GM18499 (cell line): ENCODE data around the gene POLR2E.

Source experiments
- ATAC-seq: cut with Tn5 transposase; IDR thresholded peaks from one replicate; pipeline ENCODE4 v1.9.1; 2021; ENCODE audit warnings: moderate number of reproducible peaks; ENCODE audit not compliant: insufficient read depth, unreplicated experiment

POLR2E gene

DNA sequence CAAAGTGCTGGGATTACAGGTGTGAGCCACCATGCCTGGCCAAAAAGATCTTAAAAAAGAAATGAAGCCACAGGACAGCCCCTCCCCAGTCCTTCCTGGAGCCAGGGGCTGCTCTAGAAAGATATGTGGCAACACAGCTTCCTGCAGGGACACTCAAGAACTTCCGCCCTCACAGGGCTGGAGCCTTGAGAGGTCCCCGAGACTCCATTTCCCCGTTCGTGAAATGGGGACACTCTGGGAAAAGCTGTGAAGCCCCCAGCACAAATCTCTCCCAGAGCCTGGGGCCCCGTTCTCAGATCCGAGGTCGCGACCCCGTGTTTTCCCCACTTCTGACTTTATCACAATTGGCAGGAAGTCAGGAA lies 6.1 kb upstream of the POLR2E start:
- ATAC-seq = no peak

GRCh38 chr19:1098177-1099051 lies 3.2 kb upstream of the POLR2E start:
- no peak for ATAC-seq

DNA sequence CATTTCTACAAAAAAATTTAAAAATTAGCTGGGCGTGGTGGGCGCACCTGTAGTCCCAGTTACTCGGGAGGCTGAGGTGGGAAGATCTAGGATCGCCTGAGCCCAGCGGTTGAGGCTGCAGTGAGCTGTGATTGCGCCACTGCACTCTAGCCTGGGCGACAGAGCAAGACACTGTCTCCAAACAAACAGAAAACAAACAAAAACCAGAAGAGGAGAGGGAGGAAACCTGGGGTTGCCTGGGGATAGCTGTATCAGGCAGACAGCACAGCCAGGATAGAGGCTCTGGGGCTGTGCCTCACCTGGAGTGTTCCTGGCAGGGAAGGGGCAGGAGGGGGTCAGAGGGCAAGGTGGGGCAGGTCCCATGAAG lies 2.6 kb upstream of the POLR2E start:
- ATAC-seq = no peak

DNA sequence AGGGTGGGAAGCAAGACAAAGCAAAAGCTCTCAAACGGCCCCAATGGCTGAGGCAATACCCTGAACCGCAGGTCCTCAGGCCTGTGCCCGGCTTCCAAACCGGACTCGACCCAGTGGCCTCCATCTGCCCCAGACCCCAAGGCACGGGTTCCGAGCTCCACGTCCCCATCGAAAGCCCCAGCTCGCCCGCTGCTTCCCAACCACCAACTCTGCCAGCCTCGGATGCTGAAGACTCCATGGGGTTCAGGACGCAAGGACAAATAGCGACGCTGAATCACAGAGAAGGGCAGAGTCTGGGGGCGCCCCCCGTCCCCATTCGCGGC lies 559 bp downstream of the POLR2E start:
- no peak for ATAC-seq

GRCh38 chr19:1093811-1094553 lies 1.2 kb downstream of the POLR2E start:
- ATAC-seq = no peak

DNA sequence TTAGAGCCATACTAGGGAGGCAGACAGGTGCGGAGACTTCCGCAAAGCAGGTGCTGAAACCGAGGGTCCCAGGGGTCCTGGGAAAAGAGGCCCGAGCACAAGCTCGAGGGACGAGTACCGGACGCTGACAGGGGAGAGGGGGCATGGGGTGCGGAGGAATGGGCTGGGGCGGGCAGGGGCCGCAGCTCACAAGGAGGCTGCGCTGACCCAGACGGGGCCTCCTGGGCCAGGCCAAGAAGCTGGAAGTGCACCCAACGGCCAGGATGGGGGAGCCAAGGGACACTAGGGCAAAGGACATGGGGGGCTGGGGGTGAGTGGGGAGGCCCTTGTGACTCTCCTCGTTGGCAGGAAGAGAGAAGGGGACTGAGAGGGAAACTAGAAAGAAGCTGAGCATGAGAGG lies 1.8 kb downstream of the POLR2E start:
- no peak for ATAC-seq

DNA sequence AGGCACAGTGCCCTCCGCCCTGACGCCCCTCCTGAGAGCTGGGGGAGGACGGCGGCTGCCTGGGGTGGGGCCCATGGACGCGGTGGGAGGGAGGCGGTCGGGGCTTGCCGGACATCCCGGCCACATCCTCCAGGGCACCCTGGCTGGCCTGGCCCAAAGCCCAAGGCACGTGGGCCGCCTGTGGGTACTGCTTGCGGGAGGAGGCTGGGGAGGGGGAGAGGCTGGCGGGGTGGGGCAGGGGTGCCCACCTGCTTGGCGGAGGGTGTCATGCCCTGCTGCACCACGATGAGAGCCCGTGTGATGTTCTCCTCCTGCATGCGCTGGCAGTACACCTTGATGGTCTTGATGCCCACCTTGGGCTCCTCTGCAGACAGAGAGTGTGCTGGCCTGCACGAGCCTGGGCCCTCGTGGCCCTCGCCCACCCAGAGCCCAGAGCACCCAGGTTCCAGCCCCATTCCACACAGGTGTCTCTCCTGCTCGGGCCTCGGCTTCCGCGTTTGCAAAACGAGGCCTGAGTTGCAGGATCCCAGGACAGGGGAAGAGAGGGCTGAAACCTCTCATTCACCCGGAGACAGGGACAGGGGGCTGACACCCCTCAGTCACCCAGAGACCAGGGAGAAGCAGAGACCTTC lies 3.5 kb downstream of the POLR2E start:
- no peak for ATAC-seq

- ATAC-seq = no peak
These were observed 4.2 kb downstream of the POLR2E start for GRCh38 chr19:1090731-1091543.

- ATAC-seq = no peak
These were observed 5.3 kb downstream of the POLR2E start for GRCh38 chr19:1089891-1090290.

DNA sequence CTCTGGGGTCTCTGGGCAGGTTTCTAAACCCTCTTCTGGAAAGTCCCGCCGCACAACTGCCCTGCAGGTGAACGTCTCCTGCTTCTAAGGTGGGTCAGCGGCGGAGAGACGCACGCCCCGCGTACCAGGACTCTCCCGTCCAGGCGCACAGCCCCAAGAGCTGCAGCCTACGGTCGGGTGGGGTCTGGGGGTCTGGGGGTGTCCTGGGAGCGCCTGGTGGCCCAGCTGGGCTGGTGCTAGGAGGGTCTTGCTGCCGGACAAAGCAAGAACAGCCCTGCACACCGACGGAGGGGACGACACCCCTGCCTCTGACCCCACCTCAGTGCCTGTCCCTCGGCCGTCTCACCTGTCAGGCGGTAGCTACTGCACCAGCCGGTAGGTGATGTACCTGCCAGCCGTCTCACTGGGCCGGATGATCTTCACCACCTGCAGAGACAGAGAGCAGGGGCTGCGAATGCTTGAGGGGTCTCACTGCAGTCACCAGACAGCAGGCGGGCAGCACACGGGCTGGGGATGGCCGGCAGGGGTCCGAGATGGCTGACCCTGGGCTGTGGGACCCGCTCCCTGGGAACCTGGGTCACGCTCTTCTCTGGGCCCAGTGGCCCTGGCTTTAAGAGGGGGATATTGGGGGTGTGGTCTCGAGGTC lies 5.9 kb downstream of the POLR2E start:
- ATAC-seq = no peak

DNA sequence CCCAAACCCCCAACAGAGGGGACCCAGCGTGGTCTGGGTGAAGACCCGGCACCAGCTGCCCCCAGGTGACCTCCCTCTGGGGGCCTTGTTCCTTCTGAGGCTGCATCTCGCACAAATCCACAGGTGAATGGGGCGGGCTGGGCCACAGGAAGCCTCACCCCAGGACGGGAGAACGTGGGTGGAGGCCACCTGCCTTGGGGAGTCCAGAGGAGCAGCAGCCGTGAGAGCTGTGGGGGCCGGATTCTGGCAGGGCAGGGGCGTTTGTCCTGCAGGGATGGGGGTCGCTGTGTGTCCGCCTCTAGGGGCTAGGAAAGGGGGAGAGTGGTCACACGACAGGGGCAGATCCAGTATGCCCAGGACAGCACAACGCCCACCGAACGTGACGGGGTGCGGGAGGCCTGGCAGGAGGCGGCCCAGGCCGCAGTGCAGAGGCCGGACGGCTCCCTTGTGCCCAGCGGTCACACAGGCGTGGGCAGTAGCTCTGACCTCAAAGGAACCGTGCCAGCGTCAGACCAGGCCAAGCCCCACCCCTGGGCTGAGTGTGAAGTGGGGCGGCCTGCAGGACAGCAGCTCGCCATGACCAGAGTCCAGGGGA lies 6.7 kb downstream of the POLR2E start:
- no peak for ATAC-seq

GRCh38 chr19:1087813-1088415 lies 7.3 kb downstream of the POLR2E start:
- ATAC-seq = no peak

- ATAC-seq = no peak
These were observed 8.6 kb downstream of the POLR2E start for GRCh38 chr19:1086613-1087012.

- ATAC-seq = no peak
These were observed 9.3 kb downstream of the POLR2E start for GRCh38 chr19:1085676-1086442.

GRCh38 chr19:1085053-1085658 lies 10.0 kb downstream of the POLR2E start:
- ATAC-seq = no peak

DNA sequence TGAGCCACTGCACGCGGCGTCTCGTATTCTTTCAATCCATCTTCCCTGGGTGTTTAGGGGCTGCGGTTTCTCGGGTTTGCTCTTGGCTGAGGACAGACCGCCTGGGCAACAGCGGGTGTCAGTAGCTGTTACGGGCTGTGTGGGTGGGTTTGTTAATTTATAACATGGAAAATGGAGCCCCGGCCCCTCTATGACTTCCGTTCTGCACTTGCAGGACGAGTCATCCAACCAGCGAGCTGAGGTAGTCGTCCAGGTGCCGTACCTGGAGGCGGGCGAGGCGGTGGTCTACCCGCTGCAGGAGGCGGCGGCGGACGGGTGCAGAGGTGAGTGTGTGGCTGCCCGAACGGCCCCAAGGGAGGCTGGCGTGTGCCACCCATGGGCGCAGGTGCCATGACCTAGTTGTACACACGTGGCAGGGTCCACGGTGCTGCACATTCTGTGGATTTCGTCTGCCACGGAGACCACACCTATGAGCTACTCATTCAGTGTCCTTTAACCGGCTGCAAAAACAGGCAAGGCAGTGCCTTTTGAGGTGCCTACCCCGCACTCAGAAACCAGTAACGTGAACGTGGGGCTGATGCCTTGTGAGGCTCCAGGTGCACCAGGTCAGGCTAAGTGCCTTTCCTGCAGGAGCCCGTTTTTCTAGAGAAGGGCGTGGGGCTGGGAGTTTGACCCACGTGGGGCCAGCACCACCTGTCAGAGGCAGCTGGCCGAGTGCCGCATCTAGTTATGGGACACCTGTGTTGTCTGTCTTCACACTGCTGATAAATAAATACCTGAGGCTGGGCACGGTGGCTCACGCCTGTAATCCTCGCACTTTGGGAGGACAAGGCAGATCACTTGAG lies 10.9 kb downstream of the POLR2E start:
- no peak for ATAC-seq
